ENCODE data around the gene MLLT10.

Gene MLLT10

DNA sequence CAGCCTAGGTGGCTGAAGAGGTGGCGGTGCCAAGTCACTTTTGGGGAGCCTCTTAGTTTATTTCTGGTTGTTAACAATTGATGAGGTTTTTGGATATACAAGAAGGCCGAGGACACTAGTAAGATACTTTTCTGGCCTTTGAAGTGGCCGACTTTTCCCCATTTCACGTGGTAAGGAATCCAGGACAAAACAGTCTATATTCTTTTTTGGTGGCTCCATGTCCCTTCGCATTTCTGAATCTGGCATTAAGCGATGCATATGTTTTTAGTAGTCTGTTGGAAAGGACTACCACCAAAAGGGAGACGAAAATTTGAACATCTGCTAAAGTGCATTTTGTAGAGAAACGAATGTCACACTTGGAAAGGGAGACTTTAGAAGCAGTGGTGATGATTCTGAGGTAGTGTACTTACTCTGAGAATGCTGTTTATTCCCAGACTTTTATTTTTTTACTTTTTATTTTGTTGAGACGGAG is 1.5 kb downstream of the MLLT10 start:
- TF ChIP-seq, protein P1, sequence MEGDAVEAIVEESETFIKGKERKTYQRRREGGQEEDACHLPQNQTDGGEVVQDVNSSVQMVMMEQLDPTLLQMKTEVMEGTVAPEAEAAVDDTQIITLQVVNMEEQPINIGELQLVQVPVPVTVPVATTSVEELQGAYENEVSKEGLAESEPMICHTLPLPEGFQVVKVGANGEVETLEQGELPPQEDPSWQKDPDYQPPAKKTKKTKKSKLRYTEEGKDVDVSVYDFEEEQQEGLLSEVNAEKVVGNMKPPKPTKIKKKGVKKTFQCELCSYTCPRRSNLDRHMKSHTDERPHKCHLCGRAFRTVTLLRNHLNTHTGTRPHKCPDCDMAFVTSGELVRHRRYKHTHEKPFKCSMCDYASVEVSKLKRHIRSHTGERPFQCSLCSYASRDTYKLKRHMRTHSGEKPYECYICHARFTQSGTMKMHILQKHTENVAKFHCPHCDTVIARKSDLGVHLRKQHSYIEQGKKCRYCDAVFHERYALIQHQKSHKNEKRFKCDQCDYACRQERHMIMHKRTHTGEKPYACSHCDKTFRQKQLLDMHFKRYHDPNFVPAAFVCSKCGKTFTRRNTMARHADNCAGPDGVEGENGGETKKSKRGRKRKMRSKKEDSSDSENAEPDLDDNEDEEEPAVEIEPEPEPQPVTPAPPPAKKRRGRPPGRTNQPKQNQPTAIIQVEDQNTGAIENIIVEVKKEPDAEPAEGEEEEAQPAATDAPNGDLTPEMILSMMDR (IDR thresholded peaks at IDR 0.05), result no peak

- TF ChIP-seq, protein P1 (IDR thresholded peaks at IDR 0.05), result no peak
Observed at GRCh38 chr10:21536874-21537273, 2.8 kb downstream of the MLLT10 start.

DNA sequence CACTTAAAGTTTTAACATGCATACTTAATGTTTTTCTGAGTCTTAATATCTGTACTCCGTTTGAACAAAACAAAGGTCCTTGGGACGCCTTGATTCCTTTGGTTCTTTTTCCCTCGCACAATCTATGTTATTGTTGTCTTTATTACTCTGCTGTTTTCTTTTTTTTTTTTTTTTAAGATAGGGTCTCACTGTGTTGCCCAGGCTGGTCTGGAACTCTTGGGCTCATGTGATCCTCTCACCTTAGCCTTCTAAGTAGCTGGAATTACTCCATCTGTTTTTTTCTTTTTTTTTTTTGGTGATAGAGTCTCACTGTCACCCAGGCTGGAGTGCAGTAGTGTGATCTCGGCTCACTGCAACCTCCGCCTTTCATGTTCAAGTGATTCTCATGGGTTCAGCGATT is 13.2 kb downstream of the MLLT10 start:
- TF ChIP-seq, protein P1 (IDR thresholded peaks at IDR 0.05), result no peak

DNA sequence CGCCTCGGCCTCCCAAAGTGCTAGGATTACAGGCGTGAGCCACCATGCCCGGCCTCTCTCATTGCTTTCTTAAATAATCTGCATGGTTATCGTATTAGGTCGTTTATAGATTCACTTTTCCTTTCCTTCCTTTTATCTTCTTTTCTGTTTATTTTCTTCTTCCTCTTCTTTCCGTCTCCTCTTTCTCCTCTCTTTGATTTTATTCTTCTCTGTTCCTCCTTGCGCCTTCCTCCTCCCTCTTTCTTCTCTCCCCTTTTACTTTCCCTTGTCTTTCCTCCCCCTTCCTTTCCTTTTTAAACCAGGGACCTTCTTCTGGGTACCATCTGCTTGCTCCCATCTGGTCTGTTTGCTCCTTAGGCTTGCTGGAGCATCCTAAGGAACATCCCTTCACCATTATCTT is 18.6 kb downstream of the MLLT10 start:
- TF ChIP-seq, protein P1 (IDR thresholded peaks at IDR 0.05), result no peak

- TF ChIP-seq, protein P1 (IDR thresholded peaks at IDR 0.05), result no peak
Observed at GRCh38 chr10:21556527-21556926, 22.5 kb downstream of the MLLT10 start.

DNA sequence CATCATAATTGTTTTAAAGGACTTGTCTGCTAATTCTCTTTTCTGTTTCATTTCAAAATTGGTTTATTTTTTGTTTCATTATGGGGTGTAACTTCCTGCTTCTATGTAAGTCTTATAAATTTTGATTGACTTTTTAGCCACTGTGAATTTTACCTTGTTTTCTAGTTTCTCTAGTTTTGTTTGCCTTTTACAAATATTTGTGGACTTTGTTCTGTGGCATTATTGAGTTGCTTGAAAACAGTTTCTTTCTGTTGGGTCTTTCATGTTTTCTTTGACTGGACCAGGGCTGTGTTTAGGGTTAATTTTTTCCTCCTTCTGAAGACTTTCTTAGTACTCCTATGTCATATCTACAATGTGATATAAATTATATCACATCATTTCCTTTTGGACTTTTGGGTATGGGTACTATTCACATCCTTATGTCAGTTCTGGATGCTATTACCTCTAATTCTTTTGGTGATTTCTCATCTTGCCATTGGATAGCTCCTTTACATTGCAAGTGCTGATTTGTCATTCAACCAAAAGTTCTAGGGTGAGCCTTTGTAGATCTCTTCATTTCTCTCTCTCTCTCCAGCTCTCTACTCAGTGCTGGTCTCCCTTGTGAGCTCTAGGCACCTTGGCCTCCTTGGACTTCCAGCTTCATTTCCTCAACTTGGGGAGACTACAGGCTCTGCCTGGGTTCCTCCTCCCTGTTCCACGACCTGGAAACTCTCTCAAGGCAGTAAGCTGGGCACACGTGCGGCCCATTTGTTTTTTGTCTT is 36.9 kb downstream of the MLLT10 start:
- TF ChIP-seq, protein P1 (IDR thresholded peaks at IDR 0.05), result no peak

- TF ChIP-seq, protein P1 (IDR thresholded peaks at IDR 0.05), result no peak
Observed at GRCh38 chr10:21572578-21572977, 38.5 kb downstream of the MLLT10 start.

Data from LNCAP (cell line).